HEK293 (cell line): ENCODE data around the gene NUDCD2.

Source experiments
- KLF16 ChIP-seq: fragments of 450-650 bp; formaldehyde crosslinking; IDR thresholded peaks from 2 replicates; pipeline ENCODE4 v1.5.1; 2017; ENCODE audit warnings: missing biosample characterization, missing genetic modification characterization
- SALL2 ChIP-seq: fragments of 450-650 bp; formaldehyde crosslinking; IDR thresholded peaks from 2 replicates; pipeline ENCODE4 v1.5.0; 2017; ENCODE audit warnings: missing biosample characterization, mild to moderate bottlenecking, missing genetic modification characterization, borderline replicate concordance
- SCRT1 ChIP-seq: fragments of 450-650 bp; formaldehyde crosslinking; IDR thresholded peaks from 2 replicates; pipeline ENCODE4 v1.5.1; 2016; ENCODE audit warnings: missing biosample characterization, missing genetic modification characterization, borderline replicate concordance
- SP2 ChIP-seq: fragments of 450-650 bp; formaldehyde crosslinking; IDR thresholded peaks from 2 replicates; pipeline ENCODE4 v1.5.1; 2016; ENCODE audit warnings: missing biosample characterization, missing genetic modification characterization
- WT1 ChIP-seq: fragments of 450-650 bp; formaldehyde crosslinking; IDR thresholded peaks from 2 replicates; pipeline ENCODE4 v1.5.1; 2016; ENCODE audit warnings: missing biosample characterization, missing genetic modification characterization
- ZBTB1 ChIP-seq: fragments of 450-650 bp; formaldehyde crosslinking; IDR thresholded peaks from 2 replicates; pipeline ENCODE4 v1.5.1; 2016; ENCODE audit warnings: missing biosample characterization, missing genetic modification characterization
- ZFHX2 ChIP-seq: fragments of 450-650 bp; formaldehyde crosslinking; conservative IDR thresholded peaks from 2 replicates; pipeline ENCODE4 v1.5.1; 2016; ENCODE audit warnings: missing biosample characterization, missing genetic modification characterization
- ZFP37 ChIP-seq: fragments of 450-650 bp; formaldehyde crosslinking; IDR thresholded peaks from 2 replicates; pipeline ENCODE4 v1.5.1; 2016; ENCODE audit warnings: missing biosample characterization, missing genetic modification characterization
- ZNF175 ChIP-seq: fragments of 450-650 bp; formaldehyde crosslinking; IDR thresholded peaks from 2 replicates; pipeline ENCODE4 v1.5.1; 2016; ENCODE audit warnings: missing biosample characterization, missing genetic modification characterization
- ZNF184 ChIP-seq: fragments of 450-650 bp; IDR thresholded peaks from 2 replicates; pipeline ENCODE4 v1.5.1; 2018; ENCODE audit warnings: missing biosample characterization, mild to moderate bottlenecking, missing genetic modification characterization
- ZNF202 ChIP-seq: fragments of 450-650 bp; formaldehyde crosslinking; IDR thresholded peaks from 2 replicates; pipeline ENCODE4 v1.5.1; 2016; ENCODE audit warnings: missing biosample characterization, missing genetic modification characterization, borderline replicate concordance
- ZNF274 ChIP-seq, 2 experiments: fragments of 200-500 bp in 1 of 2; fragments of 450-650 bp in 1 of 2; sonication (Bioruptor generic) in 1 of 2; formaldehyde crosslinking in 1 of 2; IDR thresholded peaks; 2 replicates each; pipeline versions ENCODE4 v1.5.1 to v1.6.1; 2014 to 2016; ENCODE audit warnings: borderline replicate concordance in 1 of 2, inconsistent platforms in 1 of 2, low read length in 1 of 2, missing biosample characterization in 1 of 2, missing genetic modification characterization in 1 of 2
- ZNF292 ChIP-seq: fragments of 450-650 bp; formaldehyde crosslinking; IDR thresholded peaks from 2 replicates; pipeline ENCODE4 v1.5.1; 2016; ENCODE audit warnings: low read depth, missing biosample characterization, missing genetic modification characterization, borderline replicate concordance
- ZNF311 ChIP-seq: fragments of 450-650 bp; formaldehyde crosslinking; IDR thresholded peaks from 2 replicates; pipeline ENCODE4 v1.5.1; 2017; ENCODE audit warnings: missing biosample characterization, missing genetic modification characterization, borderline replicate concordance
- ZNF335 ChIP-seq: fragments of 450-650 bp; formaldehyde crosslinking; conservative IDR thresholded peaks from 2 replicates; pipeline ENCODE4 v1.5.1; 2016; ENCODE audit warnings: missing biosample characterization, missing genetic modification characterization
- ZNF391 ChIP-seq: fragments of 450-650 bp; formaldehyde crosslinking; IDR thresholded peaks from 2 replicates; pipeline ENCODE4 v1.5.1; 2016; ENCODE audit warnings: low read depth, missing biosample characterization, missing genetic modification characterization, borderline replicate concordance
- ZNF548 ChIP-seq: fragments of 450-650 bp; formaldehyde crosslinking; IDR thresholded peaks from 2 replicates; pipeline ENCODE4 v1.5.1; 2016; ENCODE audit warnings: missing biosample characterization, missing genetic modification characterization
- ZNF654 ChIP-seq: fragments of 450-650 bp; formaldehyde crosslinking; IDR thresholded peaks from 2 replicates; pipeline ENCODE4 v1.5.1; 2016; ENCODE audit warnings: low read depth, missing biosample characterization, missing genetic modification characterization
- ZNF776 ChIP-seq: fragments of 450-650 bp; formaldehyde crosslinking; IDR thresholded peaks from 2 replicates; pipeline ENCODE4 v1.5.0; 2017; ENCODE audit warnings: missing biosample characterization, missing genetic modification characterization, borderline replicate concordance
- ZNF791 ChIP-seq: fragments of 450-650 bp; formaldehyde crosslinking; IDR thresholded peaks from 2 replicates; pipeline ENCODE4 v1.5.1; 2016; ENCODE audit warnings: missing biosample characterization, missing genetic modification characterization
- ZSCAN23 ChIP-seq: fragments of 450-650 bp; formaldehyde crosslinking; IDR thresholded peaks from 2 replicates; pipeline ENCODE4 v1.5.1; 2016; ENCODE audit warnings: missing biosample characterization, missing genetic modification characterization
- TF ChIP-seq, protein P1 (sequence below): IDR thresholded peaks from 2 replicates; pipeline ENCODE4 v1.6.1; 2011; ENCODE audit warnings: mild to moderate bottlenecking, low read depth, low read length, borderline replicate concordance
- TF ChIP-seq, protein P2 (sequence below): fragments of 450-650 bp; IDR thresholded peaks from 2 replicates; pipeline ENCODE4 v1.5.1; 2018; ENCODE audit warnings: missing biosample characterization, mild to moderate bottlenecking, missing genetic modification characterization
- TF ChIP-seq, protein P3 (sequence below): fragments of 450-650 bp; formaldehyde crosslinking; IDR thresholded peaks from 2 replicates; pipeline ENCODE4 v1.5.1; 2016; ENCODE audit warnings: missing biosample characterization, missing genetic modification characterization
- TF ChIP-seq, protein P4 (sequence below): fragments of 450-650 bp; formaldehyde crosslinking; IDR thresholded peaks from 2 replicates; pipeline ENCODE4 v1.5.0; 2017; ENCODE audit warnings: missing biosample characterization, missing genetic modification characterization, borderline replicate concordance
- TF ChIP-seq, protein P5 (sequence below): fragments of 450-650 bp; formaldehyde crosslinking; IDR thresholded peaks from 2 replicates; pipeline ENCODE4 v1.5.1; 2016; ENCODE audit warnings: missing biosample characterization, missing genetic modification characterization
- TF ChIP-seq, protein P6 (sequence below): fragments of 450-650 bp; formaldehyde crosslinking; IDR thresholded peaks from 2 replicates; pipeline ENCODE4 v1.5.1; 2016; ENCODE audit warnings: missing biosample characterization, missing genetic modification characterization

The NUDCD2 gene

DNA sequence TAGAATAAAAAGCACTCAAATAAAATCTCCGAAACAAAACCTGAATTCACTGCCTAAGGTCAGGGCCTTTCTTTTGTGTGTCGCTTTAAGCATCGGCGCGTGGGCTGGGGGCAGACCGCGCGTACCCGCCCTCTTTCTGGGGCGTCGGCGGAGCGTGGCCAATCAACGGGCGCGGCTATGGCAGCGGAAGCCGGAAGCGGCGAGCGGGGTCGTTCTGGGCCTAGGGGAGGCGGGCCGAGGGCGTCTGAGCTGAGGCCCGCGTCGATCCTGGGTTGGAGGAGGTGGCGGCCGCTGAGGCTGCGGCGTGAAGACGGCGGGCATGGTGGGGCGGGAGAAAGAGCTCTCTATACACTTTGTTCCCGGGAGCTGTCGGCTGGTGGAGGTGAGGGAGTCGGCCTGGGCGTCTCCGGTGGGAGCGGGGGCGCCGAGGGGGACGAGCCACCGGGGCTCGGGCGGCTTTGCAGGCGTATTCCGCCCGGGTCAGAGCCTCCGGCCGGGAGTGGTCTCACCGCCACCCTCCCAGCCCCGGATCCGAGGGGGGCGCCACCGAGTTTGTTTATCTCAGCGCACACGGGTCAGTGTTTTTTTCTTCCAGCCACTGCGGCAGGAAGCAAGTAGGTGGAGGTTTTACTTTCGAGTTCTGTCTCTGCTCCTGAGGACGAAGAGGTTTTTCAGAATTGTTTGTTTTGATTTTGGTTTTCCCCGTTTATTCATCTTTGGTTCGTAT lies 45.6 kb upstream of the NUDCD2 start, which contains the start of gene MAT2B (continued):
- TF ChIP-seq, protein P1, sequence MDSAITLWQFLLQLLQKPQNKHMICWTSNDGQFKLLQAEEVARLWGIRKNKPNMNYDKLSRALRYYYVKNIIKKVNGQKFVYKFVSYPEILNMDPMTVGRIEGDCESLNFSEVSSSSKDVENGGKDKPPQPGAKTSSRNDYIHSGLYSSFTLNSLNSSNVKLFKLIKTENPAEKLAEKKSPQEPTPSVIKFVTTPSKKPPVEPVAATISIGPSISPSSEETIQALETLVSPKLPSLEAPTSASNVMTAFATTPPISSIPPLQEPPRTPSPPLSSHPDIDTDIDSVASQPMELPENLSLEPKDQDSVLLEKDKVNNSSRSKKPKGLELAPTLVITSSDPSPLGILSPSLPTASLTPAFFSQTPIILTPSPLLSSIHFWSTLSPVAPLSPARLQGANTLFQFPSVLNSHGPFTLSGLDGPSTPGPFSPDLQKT = no peak
- TF ChIP-seq, protein P2, sequence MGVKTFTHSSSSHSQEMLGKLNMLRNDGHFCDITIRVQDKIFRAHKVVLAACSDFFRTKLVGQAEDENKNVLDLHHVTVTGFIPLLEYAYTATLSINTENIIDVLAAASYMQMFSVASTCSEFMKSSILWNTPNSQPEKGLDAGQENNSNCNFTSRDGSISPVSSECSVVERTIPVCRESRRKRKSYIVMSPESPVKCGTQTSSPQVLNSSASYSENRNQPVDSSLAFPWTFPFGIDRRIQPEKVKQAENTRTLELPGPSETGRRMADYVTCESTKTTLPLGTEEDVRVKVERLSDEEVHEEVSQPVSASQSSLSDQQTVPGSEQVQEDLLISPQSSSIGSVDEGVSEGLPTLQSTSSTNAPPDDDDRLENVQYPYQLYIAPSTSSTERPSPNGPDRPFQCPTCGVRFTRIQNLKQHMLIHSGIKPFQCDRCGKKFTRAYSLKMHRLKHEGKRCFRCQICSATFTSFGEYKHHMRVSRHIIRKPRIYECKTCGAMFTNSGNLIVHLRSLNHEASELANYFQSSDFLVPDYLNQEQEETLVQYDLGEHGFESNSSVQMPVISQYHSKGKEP (tag by site-specific recombination) = no peak
- no peak for TF ChIP-seq SALL2 (tag by site-specific recombination)
- peak; percentile 57 for TF ChIP-seq WT1 (tag by site-specific recombination)
- TF ChIP-seq SCRT1 (tag by site-specific recombination) = no peak
- TF ChIP-seq ZFHX2 (tag by site-specific recombination) = peak; percentile 90
- peak; percentile 97 for TF ChIP-seq ZNF335 (tag by site-specific recombination)
- TF ChIP-seq ZSCAN23 (tag by site-specific recombination) = no peak
- TF ChIP-seq ZNF292 (tag by site-specific recombination) = no peak
- TF ChIP-seq ZNF391 (tag by site-specific recombination) = peak; percentile 50; the same call in 1 of the 2 replicates
- no peak for TF ChIP-seq KLF16 (tag by site-specific recombination)
- TF ChIP-seq ZFP37 (tag by site-specific recombination) = peak; percentile 84
- TF ChIP-seq ZNF274 (IDR thresholded peaks at IDR 0.05; ENCODE audit: low read length) = no peak
- no peak for TF ChIP-seq ZNF274 (tag by site-specific recombination; IDR thresholded peaks at IDR 0.05; ENCODE audit: borderline replicate concordance)
- TF ChIP-seq, protein P3, sequence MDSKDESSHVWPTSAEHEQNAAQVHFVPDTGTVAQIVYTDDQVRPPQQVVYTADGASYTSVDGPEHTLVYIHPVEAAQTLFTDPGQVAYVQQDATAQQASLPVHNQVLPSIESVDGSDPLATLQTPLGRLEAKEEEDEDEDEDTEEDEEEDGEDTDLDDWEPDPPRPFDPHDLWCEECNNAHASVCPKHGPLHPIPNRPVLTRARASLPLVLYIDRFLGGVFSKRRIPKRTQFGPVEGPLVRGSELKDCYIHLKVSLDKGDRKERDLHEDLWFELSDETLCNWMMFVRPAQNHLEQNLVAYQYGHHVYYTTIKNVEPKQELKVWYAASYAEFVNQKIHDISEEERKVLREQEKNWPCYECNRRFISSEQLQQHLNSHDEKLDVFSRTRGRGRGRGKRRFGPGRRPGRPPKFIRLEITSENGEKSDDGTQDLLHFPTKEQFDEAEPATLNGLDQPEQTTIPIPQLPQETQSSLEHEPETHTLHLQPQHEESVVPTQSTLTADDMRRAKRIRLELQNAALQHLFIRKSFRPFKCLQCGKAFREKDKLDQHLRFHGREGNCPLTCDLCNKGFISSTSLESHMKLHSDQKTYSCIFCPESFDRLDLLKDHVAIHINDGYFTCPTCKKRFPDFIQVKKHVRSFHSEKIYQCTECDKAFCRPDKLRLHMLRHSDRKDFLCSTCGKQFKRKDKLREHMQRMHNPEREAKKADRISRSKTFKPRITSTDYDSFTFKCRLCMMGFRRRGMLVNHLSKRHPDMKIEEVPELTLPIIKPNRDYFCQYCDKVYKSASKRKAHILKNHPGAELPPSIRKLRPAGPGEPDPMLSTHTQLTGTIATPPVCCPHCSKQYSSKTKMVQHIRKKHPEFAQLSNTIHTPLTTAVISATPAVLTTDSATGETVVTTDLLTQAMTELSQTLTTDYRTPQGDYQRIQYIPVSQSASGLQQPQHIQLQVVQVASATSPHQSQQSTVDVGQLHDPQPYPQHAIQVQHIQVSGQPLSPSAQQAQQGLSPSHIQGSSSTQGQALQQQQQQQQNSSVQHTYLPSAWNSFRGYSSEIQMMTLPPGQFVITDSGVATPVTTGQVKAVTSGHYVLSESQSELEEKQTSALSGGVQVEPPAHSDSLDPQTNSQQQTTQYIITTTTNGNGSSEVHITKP (tag by site-specific recombination) = peak; percentile 54
- TF ChIP-seq SP2 (tag by site-specific recombination) = peak; percentile 98
- TF ChIP-seq, protein P4, sequence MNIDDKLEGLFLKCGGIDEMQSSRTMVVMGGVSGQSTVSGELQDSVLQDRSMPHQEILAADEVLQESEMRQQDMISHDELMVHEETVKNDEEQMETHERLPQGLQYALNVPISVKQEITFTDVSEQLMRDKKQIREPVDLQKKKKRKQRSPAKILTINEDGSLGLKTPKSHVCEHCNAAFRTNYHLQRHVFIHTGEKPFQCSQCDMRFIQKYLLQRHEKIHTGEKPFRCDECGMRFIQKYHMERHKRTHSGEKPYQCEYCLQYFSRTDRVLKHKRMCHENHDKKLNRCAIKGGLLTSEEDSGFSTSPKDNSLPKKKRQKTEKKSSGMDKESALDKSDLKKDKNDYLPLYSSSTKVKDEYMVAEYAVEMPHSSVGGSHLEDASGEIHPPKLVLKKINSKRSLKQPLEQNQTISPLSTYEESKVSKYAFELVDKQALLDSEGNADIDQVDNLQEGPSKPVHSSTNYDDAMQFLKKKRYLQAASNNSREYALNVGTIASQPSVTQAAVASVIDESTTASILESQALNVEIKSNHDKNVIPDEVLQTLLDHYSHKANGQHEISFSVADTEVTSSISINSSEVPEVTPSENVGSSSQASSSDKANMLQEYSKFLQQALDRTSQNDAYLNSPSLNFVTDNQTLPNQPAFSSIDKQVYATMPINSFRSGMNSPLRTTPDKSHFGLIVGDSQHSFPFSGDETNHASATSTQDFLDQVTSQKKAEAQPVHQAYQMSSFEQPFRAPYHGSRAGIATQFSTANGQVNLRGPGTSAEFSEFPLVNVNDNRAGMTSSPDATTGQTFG = no peak
- TF ChIP-seq ZNF202 (tag by site-specific recombination) = no peak
- no peak for TF ChIP-seq ZNF791 (tag by site-specific recombination)
- no peak for TF ChIP-seq ZNF184
- TF ChIP-seq ZBTB1 (tag by site-specific recombination) = no peak
- TF ChIP-seq ZNF654 (tag by site-specific recombination) = no peak
- no peak for TF ChIP-seq ZNF548 (tag by site-specific recombination)
- TF ChIP-seq, protein P5, sequence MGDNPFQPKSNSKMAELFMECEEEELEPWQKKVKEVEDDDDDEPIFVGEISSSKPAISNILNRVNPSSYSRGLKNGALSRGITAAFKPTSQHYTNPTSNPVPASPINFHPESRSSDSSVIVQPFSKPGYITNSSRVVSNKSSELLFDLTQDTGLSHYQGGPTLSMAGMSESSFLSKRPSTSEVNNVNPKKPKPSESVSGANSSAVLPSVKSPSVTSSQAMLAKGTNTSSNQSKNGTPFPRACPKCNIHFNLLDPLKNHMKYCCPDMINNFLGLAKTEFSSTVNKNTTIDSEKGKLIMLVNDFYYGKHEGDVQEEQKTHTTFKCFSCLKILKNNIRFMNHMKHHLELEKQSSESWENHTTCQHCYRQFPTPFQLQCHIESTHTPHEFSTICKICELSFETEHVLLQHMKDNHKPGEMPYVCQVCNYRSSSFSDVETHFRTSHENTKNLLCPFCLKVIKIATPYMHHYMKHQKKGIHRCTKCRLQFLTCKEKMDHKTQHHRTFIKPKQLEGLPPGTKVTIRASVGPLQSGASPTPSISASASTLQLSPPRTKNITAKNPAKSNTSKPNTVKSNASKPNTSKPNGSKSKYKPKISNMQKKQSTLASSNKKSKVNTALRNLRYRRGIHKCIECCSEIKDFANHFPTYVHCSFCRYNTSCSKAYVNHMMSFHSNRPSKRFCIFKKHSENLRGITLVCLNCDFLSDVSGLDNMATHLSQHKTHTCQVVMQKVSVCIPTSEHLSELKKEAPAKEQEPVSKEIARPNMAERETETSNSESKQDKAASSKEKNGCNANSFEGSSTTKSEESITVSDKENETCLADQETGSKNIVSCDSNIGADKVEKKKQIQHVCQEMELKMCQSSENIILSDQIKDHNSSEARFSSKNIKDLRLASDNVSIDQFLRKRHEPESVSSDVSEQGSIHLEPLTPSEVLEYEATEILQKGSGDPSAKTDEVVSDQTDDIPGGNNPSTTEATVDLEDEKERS (tag by site-specific recombination) = no peak
- TF ChIP-seq, protein P6, sequence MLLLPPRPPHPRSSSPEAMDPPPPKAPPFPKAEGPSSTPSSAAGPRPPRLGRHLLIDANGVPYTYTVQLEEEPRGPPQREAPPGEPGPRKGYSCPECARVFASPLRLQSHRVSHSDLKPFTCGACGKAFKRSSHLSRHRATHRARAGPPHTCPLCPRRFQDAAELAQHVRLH (tag by site-specific recombination) = no peak; the same call in 1 of the 2 replicates
- no peak for TF ChIP-seq ZNF776 (tag by site-specific recombination)
- TF ChIP-seq ZNF311 (tag by site-specific recombination) = no peak
- no peak for TF ChIP-seq ZNF175 (tag by site-specific recombination)
